ENCODE measurements around the gene LRP6. TPM values are rescaled to one million over a fixed set of nuclear protein-coding genes. Genes with fewer than 3 reads are reported as not detected.
A peak's percentile ranks its signal among the peaks of the same experiment; 100 is the strongest.

LRP6 gene
- total RNA-seq, 1 experiment from 2014 or later: 62.4 TPM

DNA sequence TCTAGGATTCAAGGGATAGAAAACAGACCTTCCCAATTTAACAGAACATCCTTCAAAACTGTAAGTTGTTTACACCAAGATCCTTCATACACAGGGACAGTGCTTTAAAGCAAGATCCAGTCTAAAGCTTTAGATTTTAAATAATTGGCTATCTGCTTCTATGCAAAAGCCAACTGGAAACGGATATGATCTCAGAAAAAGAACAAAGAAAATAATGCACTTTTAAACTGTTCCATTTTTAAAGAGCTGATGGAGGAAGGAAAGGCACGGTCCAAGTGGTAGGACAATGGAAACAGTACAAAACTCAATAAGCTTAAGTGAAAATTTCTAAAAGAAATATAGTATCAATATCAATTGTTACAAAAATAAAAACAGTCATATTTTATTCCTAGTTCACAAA, 27.7 kb downstream of the LRP6 start:
- H3K79me2 ChIP-seq (ENCODE audit: insufficient read depth, low read length): peaks cover 43% of the 10 kb centered on the region

More for the DNA sequence above, 27.7 kb downstream of the LRP6 start:
- no peak overlapping the region for H4K8ac ChIP-seq (replicated peaks; ENCODE audit: insufficient read length, low read depth, low read length)
- no peak overlapping the region for H3T11ph ChIP-seq (ENCODE audit: low read length)
- H3K9ac ChIP-seq (ENCODE audit: extremely low read depth, insufficient read length, low read length): no peak overlapping the region
- H3K4me1 ChIP-seq (ENCODE audit: insufficient read depth, low read length): no peaks in the 10 kb centered on the region
- no peak overlapping the region for H3K23ac ChIP-seq (ENCODE audit: insufficient read length, low read depth, low read length)
- no CpG with 5 or more reads among the region's 2 CpGs for WGBS (ENCODE audit: extremely low coverage, insufficient read length, low lambda C conversion rate)
- no peaks in the 10 kb centered on the region for H4K20me1 ChIP-seq (ENCODE audit: control insufficient read depth, insufficient read depth, insufficient read length)
- H2BK20ac ChIP-seq (ENCODE audit: low read depth, low read length, poor library complexity, severe bottlenecking): no peak overlapping the region
- H2AK5ac ChIP-seq (ENCODE audit: insufficient read length, low read length): no peak overlapping the region
- H2AFZ ChIP-seq (ENCODE audit: low read length): no peak overlapping the region
- no peak overlapping the region for H3K4me2 ChIP-seq (ENCODE audit: insufficient read depth, insufficient read length, low read length)
- peaks cover 56 to 64% of the 10 kb centered on the region in 2 experiments for H3K4me1 Mint-ChIP-seq
- H3K27ac Mint-ChIP-seq: peak overlapping the region in 2 of 3 experiments; percentile 23 to 87; a peak in 5 of 7 replicates
- DNase-seq: no peak
- peaks cover 4 to 10% (median 8%) of the 10 kb centered on the region in 3 experiments; a peak in 6 of 7 replicates for H3K36me3 Mint-ChIP-seq (ENCODE audit: insufficient read depth in 1 of 3, low read depth in 3 of 3)
- no peak overlapping the region for H4K5ac ChIP-seq (ENCODE audit: insufficient read length, low read depth, low read length)
- H3K9me3 ChIP-seq (ENCODE audit: control insufficient read depth, low read depth, low read length): no peaks in the 10 kb centered on the region
- no peak overlapping the region for H3K56ac ChIP-seq (ENCODE audit: insufficient read length, low read depth, low read length)
- H3K23me2 ChIP-seq (ENCODE audit: insufficient read length, low read depth, low read length, poor library complexity, severe bottlenecking): no peaks in the 10 kb centered on the region
- TF ChIP-seq CTCF (conservative IDR thresholded peaks at IDR 0.05): no peak
- H4K91ac ChIP-seq (ENCODE audit: insufficient read length, low read depth, low read length): no peak overlapping the region
- H2BK5ac ChIP-seq (ENCODE audit: insufficient read length, low read length): no peak overlapping the region
- peaks cover 13% of the 10 kb centered on the region for H3K79me1 ChIP-seq (ENCODE audit: insufficient read depth, low read depth, low read length, poor library complexity, severe bottlenecking)
- H3K4ac ChIP-seq (ENCODE audit: low read depth, low read length): no peak overlapping the region
- H3K14ac ChIP-seq (ENCODE audit: insufficient read depth, low read length): no peak overlapping the region
- no peak overlapping the region for H3K18ac ChIP-seq (ENCODE audit: insufficient read length, low read depth, low read length)
- H3K27me3 Mint-ChIP-seq (ENCODE audit: low read depth): no peaks in the 10 kb centered on the region
- H3K9me3 Mint-ChIP-seq: 0 out of 5 replicates have a peak, but pooled peaks cover 0 to 3% of the 10 kb centered on the region in 2 experiments
- H2BK120ac ChIP-seq (ENCODE audit: low read depth, low read length, poor library complexity, severe bottlenecking): no peak overlapping the region
- H3K4me3 Mint-ChIP-seq: no peak overlapping the region
- no peak overlapping the region for H2BK15ac ChIP-seq (ENCODE audit: low read depth, low read length)
- no peaks in the 10 kb centered on the region for H3K27me3 ChIP-seq (ENCODE audit: insufficient read depth, low read length)
- H3K27ac ChIP-seq (ENCODE audit: insufficient read length, low read depth, low read length): no peak overlapping the region
- H2BK12ac ChIP-seq (ENCODE audit: insufficient read length, low read depth, low read length): no peak overlapping the region
